Measurements from ENCODE around the gene LENG9.

Gene LENG9

DNA sequence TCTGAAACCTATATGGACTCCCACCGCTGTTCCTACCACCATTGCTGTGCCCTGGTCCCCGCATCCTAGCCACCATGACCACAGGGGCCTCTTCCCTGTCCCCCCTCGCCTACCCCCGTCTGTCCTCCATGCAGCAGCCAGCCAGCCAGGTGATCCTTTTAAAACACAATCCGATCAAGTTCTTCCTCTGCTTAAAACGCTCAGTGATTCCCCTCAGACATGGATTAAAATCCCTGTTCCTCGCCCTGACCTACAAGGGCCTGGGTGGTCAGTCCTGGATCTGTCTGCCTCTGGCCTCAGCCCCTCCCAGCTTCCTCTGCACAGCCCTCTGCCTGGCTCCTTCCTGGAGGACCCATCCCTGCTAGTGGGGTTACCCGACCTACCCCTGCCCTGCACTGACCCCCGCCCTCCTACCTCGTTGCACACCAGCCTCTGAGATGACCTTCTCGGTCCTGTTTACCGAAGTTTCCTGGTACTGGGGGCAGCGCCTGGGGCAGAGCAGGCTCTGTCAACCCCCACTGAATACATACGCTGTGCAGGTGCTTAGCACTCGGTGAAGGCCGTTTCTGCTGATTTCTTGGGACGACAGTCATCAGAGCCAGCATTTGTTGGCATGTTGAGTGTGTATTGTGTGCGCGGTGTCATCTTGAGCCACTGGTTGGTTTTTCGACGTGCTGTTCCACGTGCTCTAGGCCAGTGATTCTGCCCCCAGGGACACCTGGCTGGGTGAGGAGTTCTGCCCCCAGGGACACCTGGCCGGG, 29.3 kb downstream of the LENG9 start:
- no peak for DNase-seq (ENCODE audit: low read depth in 2 of 2)
- no peak overlapping the region for H3K4me3 ChIP-seq (replicated peaks in 1 of 2; ENCODE audit: low read depth in 2 of 2, low read length in 2 of 2)
- TF ChIP-seq, protein P1, sequence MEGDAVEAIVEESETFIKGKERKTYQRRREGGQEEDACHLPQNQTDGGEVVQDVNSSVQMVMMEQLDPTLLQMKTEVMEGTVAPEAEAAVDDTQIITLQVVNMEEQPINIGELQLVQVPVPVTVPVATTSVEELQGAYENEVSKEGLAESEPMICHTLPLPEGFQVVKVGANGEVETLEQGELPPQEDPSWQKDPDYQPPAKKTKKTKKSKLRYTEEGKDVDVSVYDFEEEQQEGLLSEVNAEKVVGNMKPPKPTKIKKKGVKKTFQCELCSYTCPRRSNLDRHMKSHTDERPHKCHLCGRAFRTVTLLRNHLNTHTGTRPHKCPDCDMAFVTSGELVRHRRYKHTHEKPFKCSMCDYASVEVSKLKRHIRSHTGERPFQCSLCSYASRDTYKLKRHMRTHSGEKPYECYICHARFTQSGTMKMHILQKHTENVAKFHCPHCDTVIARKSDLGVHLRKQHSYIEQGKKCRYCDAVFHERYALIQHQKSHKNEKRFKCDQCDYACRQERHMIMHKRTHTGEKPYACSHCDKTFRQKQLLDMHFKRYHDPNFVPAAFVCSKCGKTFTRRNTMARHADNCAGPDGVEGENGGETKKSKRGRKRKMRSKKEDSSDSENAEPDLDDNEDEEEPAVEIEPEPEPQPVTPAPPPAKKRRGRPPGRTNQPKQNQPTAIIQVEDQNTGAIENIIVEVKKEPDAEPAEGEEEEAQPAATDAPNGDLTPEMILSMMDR (IDR thresholded peaks at IDR 0.05; ENCODE audit: low read depth, low read length), result no peak

DNA sequence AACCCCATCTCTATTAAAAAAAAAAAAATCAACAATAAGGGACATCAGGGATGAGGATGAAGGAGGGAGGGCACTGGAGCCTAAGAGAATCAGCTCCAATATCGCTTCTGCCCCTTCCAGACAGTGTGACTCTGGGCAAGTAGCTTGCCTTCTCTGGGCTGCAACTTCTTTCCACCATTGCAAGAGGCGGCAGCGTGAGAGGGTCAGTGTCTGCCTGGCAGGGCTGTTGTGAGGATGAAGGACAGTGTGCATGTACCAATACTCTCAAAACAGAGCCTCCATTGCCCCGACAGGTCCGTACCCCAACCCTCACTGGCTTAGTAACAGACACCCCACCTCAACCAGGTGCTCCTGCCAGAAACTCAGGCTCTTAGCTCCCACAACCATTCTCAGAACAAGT, 29.9 kb downstream of the LENG9 start:
- TF ChIP-seq, protein P1 (IDR thresholded peaks at IDR 0.05; ENCODE audit: low read depth, low read length), result no peak
- H3K4me3 ChIP-seq (replicated peaks in 1 of 2; ENCODE audit: low read depth in 2 of 2, low read length in 2 of 2), result no peak overlapping the region
- no peak for DNase-seq (ENCODE audit: low read depth in 2 of 2)

DNA sequence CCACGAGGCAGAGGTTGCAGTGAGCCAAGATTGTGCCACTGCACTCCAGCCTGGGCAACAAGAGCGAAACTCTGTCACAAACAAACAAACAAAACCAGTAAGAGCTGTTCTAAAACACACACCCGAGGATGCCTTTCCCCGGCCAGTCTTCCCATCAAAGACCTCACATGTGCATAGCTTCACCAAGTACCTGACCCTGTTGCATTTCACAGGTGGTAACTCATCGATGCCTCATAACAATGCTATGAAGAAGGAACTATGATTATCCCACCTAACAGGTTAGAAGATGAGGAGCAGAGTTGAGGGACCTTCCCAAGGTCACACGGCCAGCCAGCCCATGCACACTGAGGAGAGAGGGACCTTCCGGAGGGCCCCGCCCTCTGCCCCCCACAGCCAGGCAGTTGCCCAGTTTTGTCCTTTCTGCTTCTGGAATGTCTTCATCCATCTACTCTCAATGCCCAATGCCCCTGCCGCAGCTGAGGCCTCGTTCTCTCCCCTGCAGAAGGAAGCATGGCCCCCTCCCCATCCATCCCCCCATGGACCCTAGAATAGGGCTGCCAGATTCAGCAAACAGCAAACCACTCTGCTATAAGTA, 31.3 kb downstream of the LENG9 start:
- DNase-seq (ENCODE audit: low read depth in 2 of 2), result no peak
- TF ChIP-seq, protein P1 (IDR thresholded peaks at IDR 0.05; ENCODE audit: low read depth, low read length), result no peak
- H3K4me3 ChIP-seq (replicated peaks in 1 of 2; ENCODE audit: low read depth in 2 of 2, low read length in 2 of 2), result no peak overlapping the region

DNA sequence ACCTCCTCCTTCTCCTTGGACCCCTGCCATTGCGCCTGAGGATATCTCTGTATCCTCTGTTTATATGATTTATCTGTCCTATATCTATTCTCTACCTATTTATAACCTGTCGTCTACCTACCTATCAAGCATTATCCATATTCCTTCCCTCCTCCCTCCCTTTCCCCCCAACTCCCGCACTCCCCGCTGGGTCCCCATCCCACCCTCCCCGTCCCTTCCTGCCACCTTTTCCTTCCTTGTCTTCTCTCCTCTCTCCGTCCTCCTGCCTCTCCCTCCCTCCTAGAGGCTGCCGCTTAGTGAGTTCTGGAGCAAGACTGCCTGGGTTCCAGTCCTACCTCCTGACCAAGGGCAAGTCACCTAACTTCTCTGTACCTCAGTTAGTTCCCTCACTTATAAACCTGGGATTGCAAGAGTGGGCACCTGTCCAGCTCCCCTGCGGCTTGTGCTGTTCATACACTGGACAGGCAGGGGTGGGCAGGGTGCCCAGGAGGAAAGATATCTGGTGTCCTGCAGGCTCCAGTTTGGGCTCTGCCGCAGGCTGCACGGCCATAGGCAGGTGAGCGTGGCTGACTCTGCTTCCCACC, 32.2 kb downstream of the LENG9 start:
- no peak overlapping the region for H3K4me3 ChIP-seq (replicated peaks in 1 of 2; ENCODE audit: low read depth in 2 of 2, low read length in 2 of 2)
- peak in 1 of 2 donors; percentile 57 for DNase-seq (ENCODE audit: low read depth in 2 of 2)
- TF ChIP-seq, protein P1 (IDR thresholded peaks at IDR 0.05; ENCODE audit: low read depth, low read length), result no peak

DNA sequence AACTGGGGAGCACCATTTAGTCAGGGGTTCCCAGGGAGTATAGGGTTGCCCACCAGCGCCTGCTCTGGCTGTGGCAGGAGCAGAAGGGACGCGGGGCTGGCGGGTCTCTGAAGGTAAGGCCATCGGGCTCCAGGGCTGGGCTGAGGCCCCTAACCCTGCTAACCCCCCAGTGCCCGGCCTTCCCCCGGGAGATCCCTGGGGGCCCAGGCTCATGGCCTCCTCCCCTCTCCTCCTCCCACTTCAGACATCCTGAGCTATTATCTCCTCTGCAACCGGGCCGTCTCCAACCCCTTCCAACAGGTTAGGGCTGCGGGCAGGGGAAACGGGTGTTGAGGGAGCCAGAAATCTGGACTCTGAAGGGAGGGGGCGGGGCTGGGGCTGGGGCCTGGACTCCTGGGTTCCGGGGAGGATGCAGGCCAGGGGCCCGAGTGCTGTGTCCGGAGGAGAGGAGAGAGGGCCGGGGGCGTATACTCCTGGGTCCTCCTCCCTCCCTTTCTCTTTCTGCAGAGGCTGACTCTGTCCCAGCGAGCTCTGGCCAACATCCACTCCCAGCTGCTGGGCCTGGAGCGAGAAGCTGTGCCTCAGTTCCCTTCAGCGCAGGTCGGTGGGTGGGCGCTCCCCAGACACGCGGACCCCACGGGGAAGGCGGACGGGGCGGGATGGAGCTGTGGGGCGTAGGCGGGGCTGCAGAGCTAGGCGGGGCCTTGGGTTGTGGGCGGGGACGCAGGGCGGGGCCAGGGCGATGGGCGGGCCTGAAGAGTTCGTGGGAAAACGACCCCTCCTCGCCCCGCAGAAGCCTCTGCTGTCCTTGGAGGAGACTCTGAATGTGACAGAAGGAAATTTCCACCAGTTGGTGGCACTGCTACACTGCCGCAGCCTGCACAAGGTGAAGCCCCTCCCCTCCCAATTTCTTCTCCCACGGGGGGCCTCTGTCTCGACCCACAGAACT, 33.0 kb downstream of the LENG9 start:
- H3K4me3 ChIP-seq (replicated peaks in 1 of 2; ENCODE audit: low read depth in 2 of 2, low read length in 2 of 2), result peak overlapping the region; percentile 30 to 39
- TF ChIP-seq, protein P1 (IDR thresholded peaks at IDR 0.05; ENCODE audit: low read depth, low read length), result no peak
- DNase-seq (ENCODE audit: low read depth in 2 of 2), result peak; percentile 30 to 46

DNA sequence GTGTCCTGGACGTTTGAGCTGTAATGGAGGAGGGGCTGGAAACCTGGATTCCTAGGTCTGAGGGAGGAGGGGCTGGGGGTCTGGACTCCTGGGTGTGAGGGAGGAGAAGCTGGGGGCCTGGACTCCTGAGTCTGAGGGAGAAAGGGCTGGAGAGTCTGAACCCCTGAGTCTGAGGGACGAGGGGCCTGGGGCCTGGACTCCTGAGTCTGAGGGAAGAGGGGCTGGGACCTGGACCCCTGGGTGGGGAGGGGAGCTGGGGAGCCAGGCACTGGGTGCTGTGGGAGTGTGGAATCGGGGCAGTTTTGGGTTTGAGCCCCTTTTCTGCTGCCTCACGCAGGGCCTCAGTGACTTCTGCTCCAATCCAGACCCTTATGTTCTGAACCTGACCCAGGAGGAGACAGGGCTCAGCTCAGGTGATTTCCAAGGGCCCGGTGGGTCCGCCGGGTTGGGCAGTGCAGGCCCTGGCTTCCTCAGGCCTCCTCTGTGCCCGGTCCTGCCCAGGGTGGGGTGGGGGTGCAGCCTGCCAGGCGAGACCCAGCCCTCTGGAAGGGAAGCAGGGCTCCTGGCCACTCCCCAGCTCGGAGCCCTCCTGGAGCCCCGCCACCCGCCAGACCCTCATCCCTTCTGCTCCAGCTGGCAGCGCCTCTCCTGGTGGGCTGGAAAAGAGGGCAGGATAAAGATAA, 33.9 kb downstream of the LENG9 start:
- TF ChIP-seq, protein P1 (IDR thresholded peaks at IDR 0.05; ENCODE audit: low read depth, low read length), result no peak
- DNase-seq (ENCODE audit: low read depth in 2 of 2), result no peak
- H3K4me3 ChIP-seq (replicated peaks in 1 of 2; ENCODE audit: low read depth in 2 of 2, low read length in 2 of 2), result no peak overlapping the region
